ENCODE results near the gene ZBTB42.

Gene ZBTB42

GRCh38 chr14:104775073-104775489 is 25.8 kb upstream of the ZBTB42 start:
- peaks cover 73% of the 10 kb centered on the region for H4K20me1 ChIP-seq
- no peaks in the 10 kb centered on the region; the same call in 1 of the 2 replicates for H3K4me1 ChIP-seq
- H3K9me3 ChIP-seq, result peaks cover 19% of the 10 kb centered on the region
- H3K36me3 ChIP-seq, result peaks cover 99% of the 10 kb centered on the region
- H3K9ac ChIP-seq, result no peak overlapping the region
- no peak overlapping the region for H3K4me2 ChIP-seq
- H3K4me3 ChIP-seq, result no peak overlapping the region
- no peaks in the 10 kb centered on the region for H3K27me3 ChIP-seq
- TF ChIP-seq Cebpa-rat (IDR thresholded peaks at IDR 0.05), result no peak
- no peak overlapping the region for H3K27ac ChIP-seq

DNA sequence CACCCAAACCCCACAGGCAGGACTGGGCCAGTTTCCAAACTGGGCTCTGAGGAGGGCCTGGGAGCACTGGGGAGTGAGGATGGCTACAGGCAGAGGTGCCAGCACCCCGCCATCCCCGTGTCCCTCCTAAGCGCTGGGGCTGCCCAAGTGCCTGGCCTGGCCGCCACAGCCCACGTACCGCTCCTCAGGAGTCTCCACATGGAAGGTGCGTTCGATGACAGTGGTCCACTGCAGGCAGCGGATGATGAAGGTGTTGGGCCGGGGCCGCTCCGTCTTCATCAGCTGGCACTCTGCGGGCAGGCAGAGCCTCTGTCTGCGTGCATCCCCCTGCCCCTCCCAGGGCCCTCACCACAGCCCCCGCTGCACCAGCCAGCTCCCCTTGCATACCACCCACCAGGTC is 24.4 kb upstream of the ZBTB42 start:
- H3K4me1 ChIP-seq, result peaks cover 3% of the 10 kb centered on the region; the same call in 1 of the 2 replicates
- H3K27me3 ChIP-seq, result no peaks in the 10 kb centered on the region
- peaks cover 13% of the 10 kb centered on the region for H3K9me3 ChIP-seq
- peaks cover 98% of the 10 kb centered on the region for H3K36me3 ChIP-seq
- H4K20me1 ChIP-seq, result peaks cover 85% of the 10 kb centered on the region
- H3K4me2 ChIP-seq, result no peak overlapping the region
- no peak overlapping the region for H3K9ac ChIP-seq
- no peak overlapping the region for H3K4me3 ChIP-seq
- H3K27ac ChIP-seq, result no peak overlapping the region
- no peak for TF ChIP-seq Cebpa-rat (IDR thresholded peaks at IDR 0.05)

GRCh38 chr14:104776961-104777807 is 23.7 kb upstream of the ZBTB42 start:
- H3K9me3 ChIP-seq, result peaks cover 6% of the 10 kb centered on the region
- H3K27me3 ChIP-seq, result no peaks in the 10 kb centered on the region
- H4K20me1 ChIP-seq, result peaks cover 86% of the 10 kb centered on the region
- H3K36me3 ChIP-seq, result peaks cover 96% of the 10 kb centered on the region
- TF ChIP-seq Cebpa-rat (IDR thresholded peaks at IDR 0.05), result no peak
- H3K27ac ChIP-seq, result no peak overlapping the region
- H3K9ac ChIP-seq, result no peak overlapping the region
- H3K4me1 ChIP-seq, result peaks cover 5% of the 10 kb centered on the region; the same call in 1 of the 2 replicates
- H3K4me2 ChIP-seq, result no peak overlapping the region
- H3K4me3 ChIP-seq, result no peak overlapping the region

- H3K4me3 ChIP-seq, result no peak overlapping the region
- no peak overlapping the region for H3K27ac ChIP-seq
- H3K36me3 ChIP-seq, result peaks cover 96% of the 10 kb centered on the region
- no peaks in the 10 kb centered on the region for H3K27me3 ChIP-seq
- no peak for TF ChIP-seq Cebpa-rat (IDR thresholded peaks at IDR 0.05)
- no peaks in the 10 kb centered on the region for H3K9me3 ChIP-seq
- peaks cover 88% of the 10 kb centered on the region for H4K20me1 ChIP-seq
- no peak overlapping the region for H3K9ac ChIP-seq
- H3K4me2 ChIP-seq, result no peak overlapping the region
- peaks cover 12% of the 10 kb centered on the region for H3K4me1 ChIP-seq
These were observed 23.1 kb upstream of the ZBTB42 start for GRCh38 chr14:104777808-104778249.

DNA sequence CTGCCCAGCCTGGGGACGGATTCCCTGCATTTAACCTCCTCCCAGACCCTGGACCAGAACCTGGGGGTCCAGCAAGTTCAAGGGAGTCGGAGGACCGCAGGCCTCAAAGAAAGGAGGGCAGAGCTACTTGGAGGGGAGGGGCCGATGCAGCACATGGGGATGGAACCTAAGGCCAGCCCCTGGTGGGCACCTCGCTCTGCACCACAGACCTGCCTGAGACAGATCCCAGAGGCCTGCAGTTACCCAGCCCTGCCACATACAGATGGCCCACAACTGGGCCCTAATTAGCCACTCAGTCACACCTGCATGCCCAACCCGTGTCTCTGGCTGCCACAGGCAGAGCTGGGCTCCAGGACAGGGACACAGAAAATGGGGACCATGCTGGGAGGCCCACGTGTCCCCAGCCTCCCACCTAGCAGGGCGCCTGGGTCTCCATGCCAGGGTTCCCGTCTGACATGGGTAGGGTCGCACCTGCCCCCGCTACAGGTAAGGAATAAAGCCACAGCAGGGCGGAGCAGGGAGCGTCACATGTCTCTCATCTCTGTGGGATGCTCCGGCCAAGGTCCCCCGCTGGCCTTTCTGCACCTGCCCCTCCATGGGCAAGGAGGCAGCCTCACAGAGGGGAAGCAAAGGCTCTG is 22.1 kb upstream of the ZBTB42 start:
- H3K4me2 ChIP-seq, result no peak overlapping the region
- TF ChIP-seq Cebpa-rat (IDR thresholded peaks at IDR 0.05), result no peak
- peaks cover 92% of the 10 kb centered on the region for H3K36me3 ChIP-seq
- no peaks in the 10 kb centered on the region for H3K27me3 ChIP-seq
- no peak overlapping the region for H3K9ac ChIP-seq
- H3K4me3 ChIP-seq, result no peak overlapping the region
- no peak overlapping the region for H3K27ac ChIP-seq
- H4K20me1 ChIP-seq, result peaks cover 86% of the 10 kb centered on the region
- H3K4me1 ChIP-seq, result peaks cover 21% of the 10 kb centered on the region
- no peaks in the 10 kb centered on the region for H3K9me3 ChIP-seq

DNA sequence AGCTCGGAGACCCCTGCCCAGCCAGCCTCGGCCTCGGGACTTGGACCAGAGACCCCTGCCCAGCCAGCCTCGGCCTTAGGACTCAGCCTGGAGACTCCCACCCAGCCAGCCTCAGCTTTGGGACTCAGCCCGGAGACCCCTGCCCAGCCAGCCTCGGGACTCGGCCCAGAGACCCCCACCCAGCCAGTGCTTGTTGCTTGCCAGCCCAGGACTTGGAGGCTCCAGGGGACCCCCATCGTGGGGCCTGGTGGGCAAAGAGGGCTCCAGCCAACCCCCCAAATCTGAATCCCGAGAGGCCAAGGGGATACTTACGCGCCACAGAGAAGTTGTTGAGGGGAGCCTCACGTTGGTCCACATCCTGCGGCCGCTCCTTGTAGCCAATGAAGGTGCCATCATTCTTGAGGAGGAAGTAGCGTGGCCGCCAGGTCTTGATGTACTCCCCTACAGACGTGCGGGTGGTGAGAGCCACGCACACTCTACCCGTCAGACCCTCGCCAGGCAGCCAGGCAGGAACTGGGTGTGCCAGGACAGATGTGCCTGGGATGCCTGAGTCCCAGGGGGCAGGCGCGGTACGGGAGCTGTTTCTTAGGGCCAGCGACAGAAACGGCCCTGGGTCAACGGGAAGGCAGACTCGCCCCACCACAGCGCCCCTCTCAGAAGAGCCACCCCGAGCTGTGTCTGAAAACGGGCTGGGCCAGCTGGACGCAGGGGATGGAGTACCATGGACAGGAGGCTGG is 21.0 kb upstream of the ZBTB42 start:
- peaks cover 32% of the 10 kb centered on the region for H3K4me1 ChIP-seq
- H3K4me2 ChIP-seq, result no peak overlapping the region
- no peaks in the 10 kb centered on the region for H3K9me3 ChIP-seq
- peaks cover 92% of the 10 kb centered on the region for H3K36me3 ChIP-seq
- no peak for TF ChIP-seq Cebpa-rat (IDR thresholded peaks at IDR 0.05)
- 0 out of 2 replicates have a peak overlapping the region, but pooled peaks have one; percentile 18 for H3K27ac ChIP-seq
- peaks cover 93% of the 10 kb centered on the region for H4K20me1 ChIP-seq
- H3K27me3 ChIP-seq, result no peaks in the 10 kb centered on the region
- no peak overlapping the region for H3K9ac ChIP-seq
- H3K4me3 ChIP-seq, result no peak overlapping the region

GRCh38 chr14:104780513-104781030 is 20.3 kb upstream of the ZBTB42 start:
- H3K9me3 ChIP-seq, result no peaks in the 10 kb centered on the region
- H3K4me1 ChIP-seq, result peaks cover 37% of the 10 kb centered on the region
- H3K9ac ChIP-seq, result no peak overlapping the region
- no peak overlapping the region for H3K4me3 ChIP-seq
- 0 out of 2 replicates have a peak overlapping the region, but pooled peaks have one; percentile 13 for H3K27ac ChIP-seq
- H3K4me2 ChIP-seq, result no peak overlapping the region
- no peaks in the 10 kb centered on the region for H3K27me3 ChIP-seq
- H4K20me1 ChIP-seq, result peaks cover 94% of the 10 kb centered on the region
- peaks cover 92% of the 10 kb centered on the region for H3K36me3 ChIP-seq
- TF ChIP-seq Cebpa-rat (IDR thresholded peaks at IDR 0.05), result no peak

- peaks cover 88% of the 10 kb centered on the region for H3K36me3 ChIP-seq
- TF ChIP-seq Cebpa-rat (IDR thresholded peaks at IDR 0.05), result no peak
These were observed 19.4 kb upstream of the ZBTB42 start for GRCh38 chr14:104781271-104782077.

More at GRCh38 chr14:104781271-104782077, 19.4 kb upstream of the ZBTB42 start:
- Histone ChIP-seq H3K27ac (0 out of 2 replicates have a peak overlapping the region, but pooled peaks have one; percentile 22), H3K9ac (no peak overlapping the region), H3K27me3 (no peaks in the 10 kb centered on the region), H3K9me3 (no peaks in the 10 kb centered on the region), H4K20me1 (peaks cover 97% of the 10 kb centered on the region), H3K4me3 (no peak overlapping the region), H3K4me2 (no peak overlapping the region), H3K4me1 (peaks cover 47% of the 10 kb centered on the region)
